ENCODE measurements around the gene RAB5IF.

DNA sequence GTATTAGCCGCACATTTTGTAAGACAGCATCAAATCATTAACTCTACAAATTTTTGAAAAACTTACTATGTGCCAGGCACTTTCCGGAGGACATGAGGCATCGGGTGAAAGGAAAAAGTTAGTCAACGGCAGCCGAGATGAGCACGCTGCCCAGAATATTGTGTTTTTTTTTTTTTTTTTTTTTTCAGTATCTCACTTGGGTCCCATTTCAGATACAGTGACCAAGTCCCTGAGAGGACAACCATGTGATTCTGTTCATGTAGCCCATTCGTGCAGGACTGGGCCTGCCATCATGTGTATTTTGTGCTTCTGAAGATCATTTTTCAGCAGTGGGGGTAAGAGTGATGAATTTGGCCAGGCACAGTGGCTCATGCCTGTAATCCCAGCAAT lies 39.1 kb downstream of the RAB5IF start:
- TF ChIP-seq CTCF (IDR thresholded peaks at IDR 0.05 in 2 of 3, conservative IDR thresholded peaks at IDR 0.05 in 1 of 3; ENCODE audit: insufficient read depth in 2 of 3, low read depth in 1 of 3, low read length in 3 of 3) = no peak
- no peak for TF ChIP-seq PHF8 (IDR thresholded peaks at IDR 0.05; ENCODE audit: borderline replicate concordance, low read length)
- TF ChIP-seq ZBTB26 (CRISPR knock-in tag; IDR thresholded peaks at IDR 0.05) = no peak
- TF ChIP-seq ZBTB8A (IDR thresholded peaks at IDR 0.05; ENCODE audit: partially characterized antibody) = no peak
- TF ChIP-seq HEY1 (CRISPR knock-in tag; IDR thresholded peaks at IDR 0.05; ENCODE audit: borderline replicate concordance) = no peak
- no peak for TF ChIP-seq GATAD2B (IDR thresholded peaks at IDR 0.05; ENCODE audit: borderline replicate concordance)
- TF ChIP-seq ZFX (CRISPR knock-in tag; IDR thresholded peaks at IDR 0.05) = no peak
- no peak for TF ChIP-seq CBX3 (IDR thresholded peaks at IDR 0.05; ENCODE audit: borderline replicate concordance in 1 of 2, low read length in 2 of 2)
- TF ChIP-seq E2F3 (CRISPR knock-in tag; IDR thresholded peaks at IDR 0.05) = no peak
- no peak for TF ChIP-seq ZNF668 (CRISPR knock-in tag; IDR thresholded peaks at IDR 0.05)

Data from K562 (cell line).